ENCODE data around the gene PLCB3. TPM values are rescaled to one million over a fixed set of nuclear protein-coding genes. Genes with fewer than 3 reads are reported as not detected.

The PLCB3 gene
- total and polyA plus RNA-seq, 2 donors (not counting 1 experiment from before 2014, with no cell fraction given), result 17.2 to 37.2 TPM

DNA sequence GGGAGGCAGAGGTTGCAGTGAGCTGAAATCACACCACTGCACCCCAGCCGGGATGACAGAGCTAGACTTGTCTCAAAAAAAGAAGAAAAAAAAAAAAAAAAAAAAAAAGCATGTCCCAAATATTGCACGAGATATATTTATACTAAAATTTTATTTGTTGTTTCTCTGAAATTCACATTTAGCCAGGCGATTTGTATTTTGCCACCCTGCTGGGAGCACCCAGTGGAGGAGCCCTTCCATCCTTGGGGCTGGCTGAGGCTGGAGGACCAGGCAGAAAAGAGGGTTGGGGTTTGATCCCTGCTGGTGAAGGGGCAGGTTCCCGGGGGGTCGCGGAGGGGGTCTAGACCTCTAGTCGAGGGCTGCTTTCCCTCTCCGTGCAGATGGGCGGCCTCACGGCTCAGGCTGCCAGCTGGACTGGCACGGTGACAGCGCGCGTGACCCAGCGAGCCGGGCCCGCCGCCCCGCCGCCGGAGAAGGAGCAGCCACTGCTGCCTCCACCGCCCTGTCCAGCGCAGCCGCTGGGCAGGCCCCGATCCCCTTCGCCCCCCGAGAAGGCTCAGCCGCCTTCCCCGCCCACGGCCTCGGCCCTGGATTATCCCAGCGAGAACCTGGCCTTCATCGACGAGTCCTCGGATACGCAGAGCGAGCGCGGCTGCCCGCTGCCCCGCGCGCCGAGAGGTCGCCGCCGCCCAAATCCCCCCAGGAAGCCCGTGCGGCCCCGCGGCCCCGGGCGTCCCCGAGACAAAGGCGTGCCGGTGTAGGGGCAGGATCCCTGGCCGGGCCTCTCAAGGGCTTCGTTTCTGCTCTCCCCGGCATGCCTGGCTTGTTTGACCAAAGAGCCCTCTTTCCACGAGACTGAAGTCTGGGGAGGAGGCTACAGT, 47.9 kb downstream of the PLCB3 start:
- Histone ChIP-seq H3K36me3 (ENCODE audit: control insufficient read depth, insufficient read depth, low read length) (no peaks in the 10 kb centered on the region), H2AFZ (ENCODE audit: low read length) (peak overlapping the region; percentile 30)
- DNase-seq (ENCODE audit: low read depth in 2 of 2), result peak in 1 of 2 donors; percentile 28

GRCh38 chr11:64299847-64300648, 48.7 kb downstream of the PLCB3 start, which contains the start of gene CATSPERZ:
TSS of gene CATSPERZ (plus strand) at chr11:64300358. CDS start at chr11:64300411, 53 bp downstream.
- Histone ChIP-seq H3K9ac (ENCODE audit: insufficient read depth, low read length) (peak within 1 kb of the TSS; percentile 28), H3K27ac (ENCODE audit: insufficient read depth, low read length) (no peak within 1 kb of the TSS), H2AFZ (ENCODE audit: low read length) (peak within 1 kb of the TSS; percentile 30), H3K79me2 (ENCODE audit: control insufficient read depth, insufficient read depth, low read length) (no peaks in the 10 kb centered on the region), H3K9me3 (ENCODE audit: control insufficient read depth, insufficient read depth, low read depth, low read length) (no peaks in the 10 kb centered on the region), H4K20me1 (ENCODE audit: control insufficient read depth, extremely low read depth, insufficient read depth, low read length) (no peaks in the 10 kb centered on the region), H3K27me3 (ENCODE audit: control insufficient read depth, insufficient read depth, low read length) (peaks cover 44% of the 10 kb centered on the region), H3K4me3 (replicated peaks in 1 of 4; ENCODE audit: control extremely low read depth in 1 of 4, insufficient read depth in 1 of 4, low read depth in 3 of 4, low read length in 4 of 4) (peak within 1 kb of the TSS in 3 of 4 experiments; percentile 12 to 47 (median 27)), H3K4me1 (ENCODE audit: control insufficient read depth, extremely low read depth, insufficient read depth, low read length) (peaks cover 7% of the 10 kb centered on the region), H3K36me3 (ENCODE audit: control insufficient read depth, insufficient read depth, low read length) (no peaks in the 10 kb centered on the region), H3K4me2 (ENCODE audit: extremely low read depth, insufficient read depth, low read length) (peak within 1 kb of the TSS; percentile 73)
- DNase-seq (ENCODE audit: low read depth in 2 of 2), result no peak
- TF ChIP-seq CTCF (conservative IDR thresholded peaks at IDR 0.05 in 1 of 2, IDR thresholded peaks at IDR 0.05 in 1 of 2; ENCODE audit: low read depth in 1 of 2, low read length in 2 of 2) (peak in 1 of 2 donors; percentile 1), EZH2 (IDR thresholded peaks at IDR 0.05; ENCODE audit: low read length, missing control alignments) (peak; percentile 91)

More for the DNA sequence above, 47.9 kb downstream of the PLCB3 start:
- no peaks in the 10 kb centered on the region for H3K79me2 ChIP-seq (ENCODE audit: control insufficient read depth, insufficient read depth, low read length)
- peak overlapping the region in 2 of 4 experiments; percentile 12 to 34 for H3K4me3 ChIP-seq (replicated peaks in 1 of 4; ENCODE audit: control extremely low read depth in 1 of 4, insufficient read depth in 1 of 4, low read depth in 3 of 4, low read length in 4 of 4)
- H3K27ac ChIP-seq (ENCODE audit: insufficient read depth, low read length), result no peak overlapping the region
- peaks cover 46% of the 10 kb centered on the region for H3K27me3 ChIP-seq (ENCODE audit: control insufficient read depth, insufficient read depth, low read length)
- H3K9ac ChIP-seq (ENCODE audit: insufficient read depth, low read length), result peak overlapping the region; percentile 28
- no peaks in the 10 kb centered on the region for H4K20me1 ChIP-seq (ENCODE audit: control insufficient read depth, extremely low read depth, insufficient read depth, low read length)
- H3K9me3 ChIP-seq (ENCODE audit: control insufficient read depth, insufficient read depth, low read depth, low read length), result no peaks in the 10 kb centered on the region
- peaks cover 6% of the 10 kb centered on the region for H3K4me1 ChIP-seq (ENCODE audit: control insufficient read depth, extremely low read depth, insufficient read depth, low read length)
- H3K4me2 ChIP-seq (ENCODE audit: extremely low read depth, insufficient read depth, low read length), result peak overlapping the region; percentile 73
- no peak for TF ChIP-seq EZH2 (IDR thresholded peaks at IDR 0.05; ENCODE audit: low read length, missing control alignments)
- TF ChIP-seq CTCF (conservative IDR thresholded peaks at IDR 0.05 in 1 of 2, IDR thresholded peaks at IDR 0.05 in 1 of 2; ENCODE audit: low read depth in 1 of 2, low read length in 2 of 2), result no peak

All from fibroblast of lung (primary cell).